Osteoblast (primary cell): ENCODE results near the gene RNF26. TPM values are rescaled to one million over a fixed set of nuclear protein-coding genes. Genes with fewer than 3 reads are reported as not detected.

ENCODE experiments used
- DNase-seq: peaks from one replicate; pipeline ENCODE4 v3.0.0; 2011; ENCODE audit warnings: low spot score, mixed read lengths; ENCODE audit not compliant: insufficient read length; ENCODE audit errors: missing footprints
- H2AFZ ChIP-seq: 2 replicates; pipeline ENCODE4 v1.6.0; 2011; ENCODE audit warnings: mild to moderate bottlenecking, low read length
- H3K27ac ChIP-seq: 2 replicates; pipeline ENCODE4 v1.5.1; 2011; ENCODE audit warnings: mild to moderate bottlenecking, low read depth, low read length, moderate library complexity
- H3K27me3 ChIP-seq: 2 replicates; pipeline ENCODE4 v1.6.0; 2012; ENCODE audit warnings: mild to moderate bottlenecking, control low read depth, inconsistent platforms, low read length, moderate library complexity; ENCODE audit not compliant: insufficient read depth
- H3K36me3 ChIP-seq: 2 replicates; pipeline ENCODE4 v1.5.1; 2011; ENCODE audit warnings: mild to moderate bottlenecking, low read length, control low read depth, moderate library complexity; ENCODE audit not compliant: insufficient read depth
- H3K4me1 ChIP-seq: 2 replicates; pipeline ENCODE4 v1.5.1; 2011; ENCODE audit warnings: mild to moderate bottlenecking, low read length, control low read depth, moderate library complexity; ENCODE audit not compliant: insufficient read depth
- H3K4me2 ChIP-seq: 2 replicates; pipeline ENCODE4 v1.6.0; 2011; ENCODE audit warnings: mild to moderate bottlenecking, low read length; ENCODE audit not compliant: insufficient read depth
- H3K4me3 ChIP-seq: fragments of 200-600 bp; sonication (generic); 3 replicates; pipeline ENCODE4 v1.5.1; 2012; ENCODE audit warnings: mild to moderate bottlenecking, low read length, inconsistent platforms; ENCODE audit not compliant: insufficient read depth
- H3K79me2 ChIP-seq: 2 replicates; pipeline ENCODE4 v1.6.0; 2012; ENCODE audit warnings: mild to moderate bottlenecking, low read length, control low read depth, inconsistent platforms; ENCODE audit not compliant: insufficient read depth
- H3K9me3 ChIP-seq: 2 replicates; pipeline ENCODE4 v1.5.1; 2011; ENCODE audit warnings: low read depth, low read length, control low read depth
- H4K20me1 ChIP-seq: 2 replicates; pipeline ENCODE4 v1.6.0; 2012; ENCODE audit warnings: mild to moderate bottlenecking, low read length, control low read depth; ENCODE audit not compliant: insufficient read depth
- total RNA-seq: library from RNA; depleted of rRNA; stranded (reverse); fragments of >200 nt; gene quantifications from 2 replicates; pipeline ENCODE4 v1.2.3, GENCODE V29; 2012
- TF ChIP-seq, protein P1 (sequence below): IDR thresholded peaks from 2 replicates; pipeline ENCODE4 v1.5.1; 2011; ENCODE audit warnings: mild to moderate bottlenecking, low read depth, low read length, moderate library complexity; ENCODE audit errors: extremely low read depth

Gene RNF26
- total RNA-seq, 1 donor, result 4.0 TPM

DNA sequence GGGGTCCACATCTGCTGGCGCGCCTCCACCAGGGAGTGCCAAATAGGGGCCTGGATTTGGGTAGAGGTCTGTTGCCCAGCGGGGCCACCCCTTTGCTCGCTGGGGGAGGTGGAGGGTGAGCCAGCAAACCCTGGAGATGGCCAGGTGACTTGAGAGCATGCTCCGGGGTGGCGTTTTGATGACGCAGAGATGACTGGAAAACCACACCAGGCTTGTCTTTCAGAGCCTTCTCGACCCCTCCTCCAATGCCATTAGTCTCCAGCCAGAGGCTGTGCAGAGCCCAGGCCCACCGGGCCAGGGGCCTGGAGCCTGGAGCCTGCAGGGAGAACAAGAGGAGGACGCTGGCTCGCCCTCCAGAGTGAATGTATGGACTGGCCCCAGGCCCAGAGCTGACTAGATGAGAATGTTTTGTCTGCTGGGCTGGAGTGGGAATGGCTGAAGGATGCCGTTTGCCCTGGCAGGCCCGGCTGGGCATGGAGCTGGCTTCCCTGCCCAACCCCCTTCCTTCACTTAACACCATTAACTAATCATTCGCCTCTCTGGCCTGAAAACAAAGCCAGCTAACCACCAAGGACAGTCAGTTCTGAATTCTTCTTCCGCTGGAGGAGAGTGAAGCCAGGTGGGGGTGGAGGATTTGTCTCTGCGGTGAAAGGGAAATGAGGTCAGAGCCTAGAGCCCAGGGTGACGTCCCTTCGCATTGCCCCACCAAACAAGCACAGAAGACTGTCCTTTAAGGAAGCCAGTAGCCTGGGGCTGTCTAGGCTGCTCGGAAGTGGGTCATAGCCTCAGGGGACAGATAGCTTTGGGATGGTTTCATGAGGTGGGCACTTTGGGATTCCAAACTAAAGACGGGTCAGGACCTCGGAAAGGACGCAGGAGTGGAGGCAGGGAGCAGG, 15.8 kb upstream of the RNF26 start:
- Histone ChIP-seq H4K20me1 (no peaks in the 10 kb centered on the region), H3K36me3 (peaks cover 5% of the 10 kb centered on the region), H3K4me3 (peak overlapping the region; percentile 20), H3K27me3 (no peaks in the 10 kb centered on the region), H3K79me2 (no peaks in the 10 kb centered on the region), H3K27ac (peak overlapping the region; percentile 92), H2AFZ (peak overlapping the region; percentile 90), H3K9me3 (no peaks in the 10 kb centered on the region), H3K4me2 (peak overlapping the region; percentile 66), H3K4me1 (peaks cover 56% of the 10 kb centered on the region)
- TF ChIP-seq, protein P1, sequence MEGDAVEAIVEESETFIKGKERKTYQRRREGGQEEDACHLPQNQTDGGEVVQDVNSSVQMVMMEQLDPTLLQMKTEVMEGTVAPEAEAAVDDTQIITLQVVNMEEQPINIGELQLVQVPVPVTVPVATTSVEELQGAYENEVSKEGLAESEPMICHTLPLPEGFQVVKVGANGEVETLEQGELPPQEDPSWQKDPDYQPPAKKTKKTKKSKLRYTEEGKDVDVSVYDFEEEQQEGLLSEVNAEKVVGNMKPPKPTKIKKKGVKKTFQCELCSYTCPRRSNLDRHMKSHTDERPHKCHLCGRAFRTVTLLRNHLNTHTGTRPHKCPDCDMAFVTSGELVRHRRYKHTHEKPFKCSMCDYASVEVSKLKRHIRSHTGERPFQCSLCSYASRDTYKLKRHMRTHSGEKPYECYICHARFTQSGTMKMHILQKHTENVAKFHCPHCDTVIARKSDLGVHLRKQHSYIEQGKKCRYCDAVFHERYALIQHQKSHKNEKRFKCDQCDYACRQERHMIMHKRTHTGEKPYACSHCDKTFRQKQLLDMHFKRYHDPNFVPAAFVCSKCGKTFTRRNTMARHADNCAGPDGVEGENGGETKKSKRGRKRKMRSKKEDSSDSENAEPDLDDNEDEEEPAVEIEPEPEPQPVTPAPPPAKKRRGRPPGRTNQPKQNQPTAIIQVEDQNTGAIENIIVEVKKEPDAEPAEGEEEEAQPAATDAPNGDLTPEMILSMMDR, result no peak
- DNase-seq, result peak; percentile 99

DNA sequence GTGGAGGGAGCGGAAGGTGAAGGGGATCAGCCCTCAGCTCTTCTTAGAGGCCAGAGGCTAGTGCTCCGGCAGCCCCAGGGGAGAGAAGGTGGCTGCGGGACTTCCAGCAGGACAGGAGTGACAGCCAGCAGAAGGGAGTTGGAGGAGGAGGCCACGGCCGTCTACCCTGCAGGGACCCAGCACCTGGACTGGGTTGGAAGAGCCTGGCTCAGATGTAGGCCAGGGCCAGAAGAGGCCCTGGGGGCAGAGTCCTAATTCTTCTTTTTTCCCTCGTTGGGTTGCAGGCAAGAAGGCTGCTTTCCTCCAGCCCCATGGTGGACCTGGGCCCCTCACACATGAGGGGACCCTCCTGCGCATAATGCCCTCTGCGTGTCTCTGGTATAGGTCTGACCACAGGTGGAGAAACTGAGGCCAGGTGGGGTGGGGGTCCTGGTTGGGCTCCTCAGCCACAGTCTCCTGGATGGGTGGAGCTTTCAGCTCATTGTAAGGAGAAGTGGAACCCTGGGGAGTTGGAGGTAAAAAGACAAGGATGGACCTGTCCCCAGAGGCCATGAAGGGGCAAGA, 15.1 kb upstream of the RNF26 start:
- Histone ChIP-seq H2AFZ (peak overlapping the region; percentile 90), H3K4me3 (no peak overlapping the region), H3K36me3 (no peaks in the 10 kb centered on the region), H3K9me3 (no peaks in the 10 kb centered on the region), H3K4me1 (peaks cover 56% of the 10 kb centered on the region), H3K79me2 (no peaks in the 10 kb centered on the region), H4K20me1 (no peaks in the 10 kb centered on the region), H3K4me2 (peak overlapping the region; percentile 66), H3K27me3 (no peaks in the 10 kb centered on the region), H3K27ac (peak overlapping the region; percentile 92)
- DNase-seq, result peak; percentile 44
- TF ChIP-seq, protein P1, result no peak

DNA sequence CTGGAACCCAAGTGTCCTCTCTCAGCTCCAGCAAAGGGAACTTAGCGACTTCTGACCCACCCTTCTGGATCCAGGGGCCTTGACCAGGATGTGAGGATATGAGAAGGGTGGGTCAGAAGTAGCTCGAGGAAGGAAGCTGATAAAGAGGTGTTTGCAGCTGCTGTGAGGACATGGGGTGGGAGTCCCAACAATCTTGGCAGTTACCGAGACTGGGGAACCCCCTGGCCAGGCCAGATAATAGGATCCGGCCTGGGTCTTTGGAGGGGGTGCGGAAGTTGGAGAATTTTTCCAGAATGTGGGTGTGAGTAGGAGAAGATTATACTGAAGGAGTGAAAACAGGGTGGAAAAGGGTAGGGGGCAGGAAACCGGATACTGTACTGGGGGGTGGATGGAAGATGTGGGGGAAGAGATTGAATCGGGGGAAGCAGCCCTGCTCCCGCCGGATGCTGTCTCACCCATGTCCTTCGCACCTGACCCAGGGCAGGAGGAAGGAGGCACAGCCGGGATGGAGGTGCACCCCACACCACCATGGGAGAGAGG, 14.6 kb upstream of the RNF26 start:
- TF ChIP-seq, protein P1, result no peak
- peak; percentile 85 for DNase-seq
- peaks cover 56% of the 10 kb centered on the region for H3K4me1 ChIP-seq
- H3K27ac ChIP-seq, result peak overlapping the region; percentile 92
- H3K9me3 ChIP-seq, result no peaks in the 10 kb centered on the region
- H4K20me1 ChIP-seq, result no peaks in the 10 kb centered on the region
- H2AFZ ChIP-seq, result no peak overlapping the region
- H3K79me2 ChIP-seq, result no peaks in the 10 kb centered on the region
- no peaks in the 10 kb centered on the region for H3K27me3 ChIP-seq
- H3K4me3 ChIP-seq, result no peak overlapping the region
- no peak overlapping the region for H3K4me2 ChIP-seq
- no peaks in the 10 kb centered on the region for H3K36me3 ChIP-seq
